HepG2 (cell line): Measurements from ENCODE around the gene RAMP1. TPM values are rescaled to one million over a fixed set of nuclear protein-coding genes. Genes with fewer than 3 reads are reported as not detected.
A peak's percentile ranks its signal among the peaks of the same experiment; 100 is the strongest.

Experiments
- ADNP ChIP-seq: sonication (generic); formaldehyde crosslinking; IDR thresholded peaks from 2 replicates; pipeline ENCODE4 v1.4.0; 2020; ENCODE audit warnings: missing genetic modification reagents
- ELF4 ChIP-seq: sonication (generic); formaldehyde crosslinking; IDR thresholded peaks from 2 replicates; pipeline ENCODE4 v1.5.0; 2020; ENCODE audit warnings: missing genetic modification reagents, mild to moderate bottlenecking, moderate library complexity, borderline replicate concordance
- KLF16 ChIP-seq, 2 experiments: sonication (generic) in 1 of 2; formaldehyde crosslinking in 1 of 2; IDR thresholded peaks; 2 replicates each; pipeline versions ENCODE4 v1.6.1 to v1.8.0; 2016 to 2023; ENCODE audit warnings: missing genetic modification reagents in 2 of 2, missing compliant biosample characterization in 1 of 2
- NR2F2 ChIP-seq: IDR thresholded peaks from 2 replicates; pipeline ENCODE4 v1.6.1; 2012; ENCODE audit warnings: low read depth, inconsistent platforms, borderline replicate concordance
- NR2F6 ChIP-seq, 2 experiments: IDR thresholded peaks; 2 replicates each; pipeline ENCODE4 v1.6.1; 2016; ENCODE audit warnings: antibody characterized with exemption in 1 of 2, mild to moderate bottlenecking in 1 of 2
- PCBP1 ChIP-seq: fragments of 200-400 bp; formaldehyde crosslinking; IDR thresholded peaks from 2 replicates; pipeline ENCODE4 v1.6.1; 2017; ENCODE audit warnings: mild to moderate bottlenecking, low read depth, low read length, borderline replicate concordance
- PHB2 ChIP-seq: fragments of 450-650 bp; IDR thresholded peaks from 2 replicates; pipeline ENCODE4 v1.6.1; 2018; ENCODE audit not compliant: partially characterized antibody
- SP2 ChIP-seq: sonication (generic); formaldehyde crosslinking; IDR thresholded peaks from 2 replicates; pipeline ENCODE4 v1.5.1; 2020; ENCODE audit warnings: mild to moderate bottlenecking, missing genetic modification reagents
- XBP1 ChIP-seq: sonication (generic); formaldehyde crosslinking; IDR thresholded peaks from 2 replicates; pipeline ENCODE4 v1.5.0; 2020; ENCODE audit warnings: missing genetic modification reagents
- ZBTB2 ChIP-seq: sonication (generic); formaldehyde crosslinking; IDR thresholded peaks from 2 replicates; pipeline ENCODE4 v1.8.0; 2022; ENCODE audit warnings: low read depth, missing genetic modification reagents
- ZNF10 ChIP-seq: sonication (generic); formaldehyde crosslinking; IDR thresholded peaks from 2 replicates; pipeline ENCODE4 v1.4.0; 2020; ENCODE audit warnings: mild to moderate bottlenecking, low read depth, missing genetic modification reagents, borderline replicate concordance
- ZNF225 ChIP-seq: sonication (generic); formaldehyde crosslinking; IDR thresholded peaks from 2 replicates; pipeline ENCODE4 v1.4.0; 2020; ENCODE audit warnings: mild to moderate bottlenecking, missing genetic modification reagents
- ZNF546 ChIP-seq: sonication (generic); formaldehyde crosslinking; conservative IDR thresholded peaks from 2 replicates; pipeline ENCODE4 v1.8.1; 2023; ENCODE audit warnings: mild to moderate bottlenecking, missing genetic modification reagents
- ZNF670 ChIP-seq: sonication (generic); formaldehyde crosslinking; IDR thresholded peaks from 2 replicates; pipeline ENCODE4 v1.8.0; 2022; ENCODE audit warnings: mild to moderate bottlenecking, missing genetic modification reagents, borderline replicate concordance
- ZNF687 ChIP-seq: sonication (generic); formaldehyde crosslinking; IDR thresholded peaks from 2 replicates; pipeline ENCODE4 v1.5.1; 2020; ENCODE audit warnings: mild to moderate bottlenecking, missing genetic modification reagents, moderate library complexity
- ZSCAN25 ChIP-seq: sonication (generic); formaldehyde crosslinking; IDR thresholded peaks from 2 replicates; pipeline ENCODE4 v1.8.0; 2022; ENCODE audit warnings: mild to moderate bottlenecking, missing genetic modification reagents
- polyA plus RNA-seq, 8 experiments: library from polyadenylated mRNA; depleted of rRNA in 3 of 8; stranded (reverse) in 7 of 8; unstranded in 1 of 8; fragments of >200 nt; fragmentation: Illumina TruSeq in 4 of 8; extraction: Trizol in 4 of 8; gene quantifications; 2 replicates each; pipeline versions ENCODE4 v1.2.1 to v1.2.3, GENCODE V29; 2011 to 2016; ENCODE audit warnings: low read depth in 4 of 8, missing spikeins in 1 of 8, mixed read lengths in 1 of 8; ENCODE audit not compliant: insufficient read depth in 1 of 8
- total RNA-seq, 5 experiments: library from RNA; depleted of rRNA; stranded (reverse); fragments of >200 nt; fragmentation: Illumina TruSeq; extraction: Trizol; gene quantifications; 2 replicates each; pipeline ENCODE4 v1.2.3, GENCODE V29; 2016; ENCODE audit warnings: low read depth in 1 of 5
- TF ChIP-seq, protein P1 (sequence below): sonication (generic); formaldehyde crosslinking; IDR thresholded peaks from 2 replicates; pipeline ENCODE4 v1.4.0; 2020; ENCODE audit warnings: missing genetic modification reagents, mild to moderate bottlenecking, borderline replicate concordance
- TF ChIP-seq, protein P2 (sequence below): sonication (generic); formaldehyde crosslinking; IDR thresholded peaks from 2 replicates; pipeline ENCODE4 v1.4.0; 2020; ENCODE audit warnings: missing genetic modification reagents

The RAMP1 gene
- total and polyA plus RNA-seq, 2 of the 13 experiments (the other 11 are each of a cell fraction or from before 2014, with no cell fraction given), result 0.29 to 0.61 TPM

GRCh38 chr2:237888389-237888788, 29.0 kb downstream of the RAMP1 start (continued):
- TF ChIP-seq ZNF10 (CRISPR knock-in tag) (no peak), ADNP (CRISPR knock-in tag) (no peak), PHB2 (no peak), XBP1 (no peak), NR2F6 (IDR thresholded peaks at IDR 0.05) (peak; percentile 86), NR2F6 (CRISPR knock-in tag; IDR thresholded peaks at IDR 0.05) (peak; percentile 86), SP2 (CRISPR knock-in tag) (no peak), ZSCAN25 (CRISPR knock-in tag) (no peak), ELF4 (CRISPR knock-in tag) (no peak), PCBP1 (no peak), ZNF225 (CRISPR knock-in tag) (no peak), ZNF546 (CRISPR knock-in tag) (no peak), NR2F2 (peak; percentile 44; the same call in 1 of the 2 replicates), KLF16 (CRISPR knock-in tag; IDR thresholded peaks at IDR 0.05) (no peak), ZBTB2 (no peak), ZNF670 (CRISPR knock-in tag) (no peak), ZNF687 (CRISPR knock-in tag) (no peak)
- TF ChIP-seq, protein P1, sequence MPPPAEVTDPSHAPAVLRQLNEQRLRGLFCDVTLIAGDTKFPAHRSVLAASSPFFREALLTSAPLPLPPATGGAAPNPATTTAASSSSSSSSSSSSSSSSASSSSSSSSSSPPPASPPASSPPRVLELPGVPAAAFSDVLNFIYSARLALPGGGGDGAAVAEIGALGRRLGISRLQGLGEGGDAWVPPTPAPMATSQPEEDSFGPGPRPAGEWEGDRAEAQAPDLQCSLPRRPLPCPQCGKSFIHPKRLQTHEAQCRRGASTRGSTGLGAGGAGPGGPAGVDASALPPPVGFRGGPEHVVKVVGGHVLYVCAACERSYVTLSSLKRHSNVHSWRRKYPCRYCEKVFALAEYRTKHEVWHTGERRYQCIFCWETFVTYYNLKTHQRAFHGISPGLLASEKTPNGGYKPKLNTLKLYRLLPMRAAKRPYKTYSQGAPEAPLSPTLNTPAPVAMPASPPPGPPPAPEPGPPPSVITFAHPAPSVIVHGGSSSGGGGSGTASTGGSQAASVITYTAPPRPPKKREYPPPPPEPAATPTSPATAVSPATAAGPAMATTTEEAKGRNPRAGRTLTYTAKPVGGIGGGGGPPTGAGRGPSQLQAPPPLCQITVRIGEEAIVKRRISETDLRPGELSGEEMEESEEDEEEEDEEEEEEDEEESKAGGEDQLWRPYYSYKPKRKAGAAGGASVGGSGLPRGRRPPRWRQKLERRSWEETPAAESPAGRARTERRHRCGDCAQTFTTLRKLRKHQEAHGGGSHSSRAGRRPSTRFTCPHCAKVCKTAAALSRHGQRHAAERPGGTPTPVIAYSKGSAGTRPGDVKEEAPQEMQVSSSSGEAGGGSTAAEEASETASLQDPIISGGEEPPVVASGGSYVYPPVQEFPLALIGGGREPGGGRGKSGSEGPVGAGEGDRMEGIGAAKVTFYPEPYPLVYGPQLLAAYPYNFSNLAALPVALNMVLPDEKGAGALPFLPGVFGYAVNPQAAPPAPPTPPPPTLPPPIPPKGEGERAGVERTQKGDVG, result no peak
- TF ChIP-seq, protein P2, sequence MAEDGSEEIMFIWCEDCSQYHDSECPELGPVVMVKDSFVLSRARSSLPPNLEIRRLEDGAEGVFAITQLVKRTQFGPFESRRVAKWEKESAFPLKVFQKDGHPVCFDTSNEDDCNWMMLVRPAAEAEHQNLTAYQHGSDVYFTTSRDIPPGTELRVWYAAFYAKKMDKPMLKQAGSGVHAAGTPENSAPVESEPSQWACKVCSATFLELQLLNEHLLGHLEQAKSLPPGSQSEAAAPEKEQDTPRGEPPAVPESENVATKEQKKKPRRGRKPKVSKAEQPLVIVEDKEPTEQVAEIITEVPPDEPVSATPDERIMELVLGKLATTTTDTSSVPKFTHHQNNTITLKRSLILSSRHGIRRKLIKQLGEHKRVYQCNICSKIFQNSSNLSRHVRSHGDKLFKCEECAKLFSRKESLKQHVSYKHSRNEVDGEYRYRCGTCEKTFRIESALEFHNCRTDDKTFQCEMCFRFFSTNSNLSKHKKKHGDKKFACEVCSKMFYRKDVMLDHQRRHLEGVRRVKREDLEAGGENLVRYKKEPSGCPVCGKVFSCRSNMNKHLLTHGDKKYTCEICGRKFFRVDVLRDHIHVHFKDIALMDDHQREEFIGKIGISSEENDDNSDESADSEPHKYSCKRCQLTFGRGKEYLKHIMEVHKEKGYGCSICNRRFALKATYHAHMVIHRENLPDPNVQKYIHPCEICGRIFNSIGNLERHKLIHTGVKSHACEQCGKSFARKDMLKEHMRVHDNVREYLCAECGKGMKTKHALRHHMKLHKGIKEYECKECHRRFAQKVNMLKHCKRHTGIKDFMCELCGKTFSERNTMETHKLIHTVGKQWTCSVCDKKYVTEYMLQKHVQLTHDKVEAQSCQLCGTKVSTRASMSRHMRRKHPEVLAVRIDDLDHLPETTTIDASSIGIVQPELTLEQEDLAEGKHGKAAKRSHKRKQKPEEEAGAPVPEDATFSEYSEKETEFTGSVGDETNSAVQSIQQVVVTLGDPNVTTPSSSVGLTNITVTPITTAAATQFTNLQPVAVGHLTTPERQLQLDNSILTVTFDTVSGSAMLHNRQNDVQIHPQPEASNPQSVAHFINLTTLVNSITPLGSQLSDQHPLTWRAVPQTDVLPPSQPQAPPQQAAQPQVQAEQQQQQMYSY (CRISPR knock-in tag), result no peak
